Amygdala (tissue), 56 donors: Measurements from ENCODE around the gene BAG5.
A peak's percentile ranks its signal among the peaks of the same experiment; 100 is the strongest.

Experiments used
- DNase-seq, 56 donors: peaks; one replicate each; lab custom pipeline; 2025; lab: John Stamatoyannopoulos, UW

Gene BAG5

GRCh38 chr14:103537175-103537990 is 25.1 kb downstream of the BAG5 start:
- no peak for DNase-seq

- no peak for DNase-seq
These were observed 25.8 kb downstream of the BAG5 start for GRCh38 chr14:103536693-103537092.

GRCh38 chr14:103535891-103536565 is 26.4 kb downstream of the BAG5 start:
- no peak for DNase-seq

GRCh38 chr14:103535081-103535890 is 27.2 kb downstream of the BAG5 start:
- DNase-seq, result no peak

- no peak for DNase-seq
These were observed 27.8 kb downstream of the BAG5 start for GRCh38 chr14:103534576-103535061.

GRCh38 chr14:103533999-103534575 is 28.4 kb downstream of the BAG5 start:
- DNase-seq, result peak in 20 of 56 donors; percentile 30 to 75 (median 57)

GRCh38 chr14:103533137-103533998 is 29.1 kb downstream of the BAG5 start:
- no peak for DNase-seq

GRCh38 chr14:103532216-103533136 is 30.0 kb downstream of the BAG5 start:
- DNase-seq, result no peak

- no peak for DNase-seq
These were observed 30.8 kb downstream of the BAG5 start for GRCh38 chr14:103531421-103532215.

- no peak for DNase-seq
These were observed 31.6 kb downstream of the BAG5 start for GRCh38 chr14:103530831-103531230.

- DNase-seq, result no peak
These were observed 32.1 kb downstream of the BAG5 start for GRCh38 chr14:103530390-103530789.

GRCh38 chr14:103529383-103530365 is 32.8 kb downstream of the BAG5 start:
- no peak for DNase-seq

GRCh38 chr14:103528587-103529382 is 33.7 kb downstream of the BAG5 start, which contains the start of gene TRMT61A:
Gene TRMT61A, plus strand, starts transcription at chr14:103529196. Its CDS starts 783 bp downstream, at chr14:103529979.
- peak in 55 of 56 donors; percentile 43 to 92 (median 82) for DNase-seq

GRCh38 chr14:103528146-103528586 is 34.3 kb downstream of the BAG5 start:
- peak in 17 of 56 donors; percentile 45 to 75 (median 58) for DNase-seq
